GM23248 (cell line): ENCODE results near the gene CACUL1. TPM values are rescaled to one million over a fixed set of nuclear protein-coding genes. Genes with fewer than 3 reads are reported as not detected.
"Not testable (repeated sequence)": the region's sequence is repeated elsewhere in the genome, so short reads cannot be mapped to it uniquely, and the experiment has no call there.

Experiments used
- DNase-seq: peaks from one replicate; pipeline ENCODE4 v3.0.0-alpha.2; 2015
- H2AFZ ChIP-seq: fragments of 200-600 bp; sonication (generic); 2 replicates; pipeline ENCODE4 v1.6.1; 2016; ENCODE audit warnings: antibody characterized with exemption
- H3F3A ChIP-seq: fragments of 200-600 bp; sonication (generic); 2 replicates; pipeline ENCODE4 v1.6.1; 2016; ENCODE audit warnings: mild to moderate bottlenecking, antibody characterized with exemption, mixed run types; ENCODE audit not compliant: insufficient read depth
- H3K27ac ChIP-seq: fragments of 200-600 bp; sonication (generic); 2 replicates; pipeline ENCODE4 v1.5.1; 2016; ENCODE audit warnings: mild to moderate bottlenecking
- H3K27me3 ChIP-seq: fragments of 200-600 bp; sonication (generic); replicated peaks from 2 replicates; pipeline ENCODE4 v1.6.1; 2016; ENCODE audit warnings: mild to moderate bottlenecking; ENCODE audit not compliant: insufficient read depth
- H3K36me3 ChIP-seq: fragments of 200-600 bp; sonication (generic); 2 replicates; pipeline ENCODE4 v1.6.1; 2016; ENCODE audit warnings: low read depth, mild to moderate bottlenecking
- H3K4me1 ChIP-seq: fragments of 200-600 bp; sonication (generic); 2 replicates; pipeline ENCODE4 v1.6.1; 2016; ENCODE audit warnings: mild to moderate bottlenecking; ENCODE audit not compliant: insufficient read depth
- H3K4me2 ChIP-seq: fragments of 200-600 bp; sonication (generic); one replicate; pipeline ENCODE4 v1.6.1; 2016; ENCODE audit warnings: mild to moderate bottlenecking; ENCODE audit not compliant: unreplicated experiment
- H3K4me3 ChIP-seq: fragments of 200-600 bp; sonication (generic); 2 replicates; pipeline ENCODE4 v1.5.1; 2016; ENCODE audit warnings: mild to moderate bottlenecking
- H3K79me2 ChIP-seq: fragments of 200-600 bp; sonication (generic); 2 replicates; pipeline ENCODE4 v1.6.1; 2016; ENCODE audit warnings: mild to moderate bottlenecking; ENCODE audit not compliant: insufficient read depth
- H3K9ac ChIP-seq: fragments of 200-600 bp; sonication (generic); 2 replicates; pipeline ENCODE4 v1.6.1; 2016; ENCODE audit warnings: mild to moderate bottlenecking
- H3K9me2 ChIP-seq: fragments of 200-600 bp; sonication (generic); 2 replicates; pipeline ENCODE4 v1.6.1; 2016; ENCODE audit warnings: mixed run types, mild to moderate bottlenecking, moderate library complexity; ENCODE audit not compliant: insufficient read depth
- H3K9me3 ChIP-seq: fragments of 200-600 bp; sonication (generic); one replicate; pipeline ENCODE4 v1.6.1; 2017; ENCODE audit warnings: low read depth
- H4K20me1 ChIP-seq: fragments of 200-600 bp; sonication (generic); 2 replicates; pipeline ENCODE4 v1.6.0; 2016; ENCODE audit not compliant: insufficient read depth
- EZH2 ChIP-seq: fragments of 200-600 bp; sonication (generic); IDR thresholded peaks from 2 replicates; pipeline ENCODE4 v1.6.1; 2018; ENCODE audit warnings: antibody characterized with exemption, mild to moderate bottlenecking; ENCODE audit not compliant: insufficient read depth, poor library complexity, severe bottlenecking
- EZH2phosphoT487 ChIP-seq: fragments of 200-600 bp; sonication (generic); IDR thresholded peaks from 2 replicates; pipeline ENCODE4 v1.6.1; 2018; ENCODE audit warnings: antibody characterized with exemption, moderate library complexity, mild to moderate bottlenecking, low read depth; ENCODE audit not compliant: insufficient read depth
- WGBS, 2 experiments: methylation state at CpG; one replicate each; pipeline ENCODE4 v1.1.6; 2015 to 2017; ENCODE audit warnings: low lambda C conversion rate in 2 of 2, low coverage in 1 of 2; ENCODE audit errors: missing lambda C conversion rate in 2 of 2; 5-methylcytosine and 5-hydroxymethylcytosine counted together
- in situ Hi-C: fragments of 300-500 bp; cut with MboI; formaldehyde crosslinking; loops from 2 replicates; pipeline ENCODE4 v1.15.0; 2020
- polyA plus RNA-seq: library from polyadenylated mRNA; unstranded; fragments of >200 nt; fragmentation: Nextera tagmentation; extraction: Ambion mirVana; gene quantifications from 2 replicates; pipeline ENCODE4 v1.2.1, GENCODE V29; 2016
- total RNA-seq: library from RNA; depleted of rRNA; stranded (reverse); fragments of >200 nt; shearing (Covaris generic); gene quantifications from 2 replicates; pipeline ENCODE4 v1.2.3, GENCODE V29; 2014

Gene CACUL1
- total and polyA plus RNA-seq, 2 experiments from 2014 or later = 14.8 to 27.1 TPM

GRCh38 chr10:118672153-118672552 is 82.6 kb downstream of the CACUL1 start:
- Histone ChIP-seq H3K4me2 (no peak overlapping the region), H3K9me3 (no peaks in the 10 kb centered on the region), H3K9ac (no peak overlapping the region), H3K79me2 (no peaks in the 10 kb centered on the region), H2AFZ (no peak overlapping the region), H3K27ac (no peak overlapping the region), H3K9me2 (no peaks in the 10 kb centered on the region), H3F3A (no peaks in the 10 kb centered on the region), H3K36me3 (no peaks in the 10 kb centered on the region), H3K27me3 (no peaks in the 10 kb centered on the region), H4K20me1 (no peaks in the 10 kb centered on the region), H3K4me3 (no peak overlapping the region), H3K4me1 (peaks cover 10% of the 10 kb centered on the region; the same call in 1 of the 2 replicates)
- in situ Hi-C loops = no loop called here
- no peak for TF ChIP-seq EZH2
- no peak for TF ChIP-seq EZH2phosphoT487
- no peak for DNase-seq
- WGBS, 2 experiments = 44% methylated on average over 6 of the region's 6 CpGs

GRCh38 chr10:118671221-118671620 is 83.5 kb downstream of the CACUL1 start:
- H3K27ac ChIP-seq, H3K27me3 ChIP-seq, H3K79me2 ChIP-seq, H3K4me3 ChIP-seq, H3K9me3 ChIP-seq, H4K20me1 ChIP-seq, H3K36me3 ChIP-seq, H3K9ac ChIP-seq, H3K4me1 ChIP-seq, H3K9me2 ChIP-seq, H3F3A ChIP-seq, DNase-seq, in situ Hi-C loops, H2AFZ ChIP-seq, H3K4me2 ChIP-seq: not testable (repeated sequence)
- WGBS, 2 experiments = 96 to 98% methylated on average over 3 of the region's 3 CpGs

GRCh38 chr10:118670472-118671124 is 84.2 kb downstream of the CACUL1 start:
- 93 to 97% methylated on average over 11 of the region's 11 CpGs for WGBS, 2 experiments
- TF ChIP-seq EZH2 (no peak), EZH2phosphoT487 (no peak)
- H3K4me1 ChIP-seq = peaks cover 10% of the 10 kb centered on the region; the same call in 1 of the 2 replicates
- no peaks in the 10 kb centered on the region for H3F3A ChIP-seq
- in situ Hi-C loops = no loop called here
- no peaks in the 10 kb centered on the region for H3K9me2 ChIP-seq
- DNase-seq = no peak
- no peak overlapping the region for H3K4me3 ChIP-seq
- H4K20me1 ChIP-seq = no peaks in the 10 kb centered on the region
- no peak overlapping the region for H3K4me2 ChIP-seq
- no peaks in the 10 kb centered on the region for H3K27me3 ChIP-seq
- H3K9me3 ChIP-seq = no peaks in the 10 kb centered on the region
- H3K9ac ChIP-seq = no peak overlapping the region
- no peaks in the 10 kb centered on the region for H3K36me3 ChIP-seq
- H3K79me2 ChIP-seq = no peaks in the 10 kb centered on the region
- H3K27ac ChIP-seq = no peak overlapping the region
- H2AFZ ChIP-seq = no peak overlapping the region

GRCh38 chr10:118669835-118670234 is 84.9 kb downstream of the CACUL1 start:
- Histone ChIP-seq H3K9me2 (no peaks in the 10 kb centered on the region), H3K4me1 (peaks cover 10% of the 10 kb centered on the region; the same call in 1 of the 2 replicates), H3K27ac (no peak overlapping the region), H3K36me3 (no peaks in the 10 kb centered on the region), H4K20me1 (no peaks in the 10 kb centered on the region), H3K4me3 (no peak overlapping the region), H2AFZ (no peak overlapping the region), H3F3A (no peaks in the 10 kb centered on the region), H3K9ac (no peak overlapping the region), H3K27me3 (peaks cover 7% of the 10 kb centered on the region; the same call in 1 of the 2 replicates), H3K9me3 (no peaks in the 10 kb centered on the region), H3K4me2 (peak overlapping the region; percentile 59), H3K79me2 (no peaks in the 10 kb centered on the region)
- no peak for TF ChIP-seq EZH2phosphoT487
- no peak for TF ChIP-seq EZH2
- 44 to 51% methylated on average over 3 of the region's 3 CpGs for WGBS, 2 experiments
- DNase-seq = no peak
- in situ Hi-C loops = no loop called here
